ENCODE measurements around the gene HDGF.

DNA sequence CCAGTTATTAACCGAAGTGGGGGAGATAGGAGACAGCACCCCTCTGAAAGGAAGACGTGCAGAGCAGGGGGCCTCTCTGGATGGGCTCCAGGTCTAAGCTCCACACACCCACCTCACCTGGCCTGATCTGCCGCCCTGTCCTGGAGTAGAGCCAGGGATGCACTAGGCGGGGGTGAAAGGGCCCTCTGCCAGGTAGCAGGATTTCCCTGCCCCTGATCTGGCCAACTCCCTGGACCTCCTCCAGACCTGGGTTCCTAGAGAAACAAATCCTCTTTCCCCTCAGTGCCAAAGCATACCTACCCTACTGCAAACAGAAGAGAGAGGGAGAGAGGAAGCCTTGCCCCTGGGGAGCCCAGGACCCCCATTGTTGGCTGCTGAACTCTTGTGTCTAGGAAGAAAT, 48.1 kb downstream of the HDGF start:
- TF ChIP-seq, protein P1, sequence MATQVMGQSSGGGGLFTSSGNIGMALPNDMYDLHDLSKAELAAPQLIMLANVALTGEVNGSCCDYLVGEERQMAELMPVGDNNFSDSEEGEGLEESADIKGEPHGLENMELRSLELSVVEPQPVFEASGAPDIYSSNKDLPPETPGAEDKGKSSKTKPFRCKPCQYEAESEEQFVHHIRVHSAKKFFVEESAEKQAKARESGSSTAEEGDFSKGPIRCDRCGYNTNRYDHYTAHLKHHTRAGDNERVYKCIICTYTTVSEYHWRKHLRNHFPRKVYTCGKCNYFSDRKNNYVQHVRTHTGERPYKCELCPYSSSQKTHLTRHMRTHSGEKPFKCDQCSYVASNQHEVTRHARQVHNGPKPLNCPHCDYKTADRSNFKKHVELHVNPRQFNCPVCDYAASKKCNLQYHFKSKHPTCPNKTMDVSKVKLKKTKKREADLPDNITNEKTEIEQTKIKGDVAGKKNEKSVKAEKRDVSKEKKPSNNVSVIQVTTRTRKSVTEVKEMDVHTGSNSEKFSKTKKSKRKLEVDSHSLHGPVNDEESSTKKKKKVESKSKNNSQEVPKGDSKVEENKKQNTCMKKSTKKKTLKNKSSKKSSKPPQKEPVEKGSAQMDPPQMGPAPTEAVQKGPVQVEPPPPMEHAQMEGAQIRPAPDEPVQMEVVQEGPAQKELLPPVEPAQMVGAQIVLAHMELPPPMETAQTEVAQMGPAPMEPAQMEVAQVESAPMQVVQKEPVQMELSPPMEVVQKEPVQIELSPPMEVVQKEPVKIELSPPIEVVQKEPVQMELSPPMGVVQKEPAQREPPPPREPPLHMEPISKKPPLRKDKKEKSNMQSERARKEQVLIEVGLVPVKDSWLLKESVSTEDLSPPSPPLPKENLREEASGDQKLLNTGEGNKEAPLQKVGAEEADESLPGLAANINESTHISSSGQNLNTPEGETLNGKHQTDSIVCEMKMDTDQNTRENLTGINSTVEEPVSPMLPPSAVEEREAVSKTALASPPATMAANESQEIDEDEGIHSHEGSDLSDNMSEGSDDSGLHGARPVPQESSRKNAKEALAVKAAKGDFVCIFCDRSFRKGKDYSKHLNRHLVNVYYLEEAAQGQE (IDR thresholded peaks at IDR 0.05; ENCODE audit: insufficient read depth in 1 of 2, low read depth in 2 of 2, low read length in 1 of 2) = no peak
- TF ChIP-seq, protein P2, sequence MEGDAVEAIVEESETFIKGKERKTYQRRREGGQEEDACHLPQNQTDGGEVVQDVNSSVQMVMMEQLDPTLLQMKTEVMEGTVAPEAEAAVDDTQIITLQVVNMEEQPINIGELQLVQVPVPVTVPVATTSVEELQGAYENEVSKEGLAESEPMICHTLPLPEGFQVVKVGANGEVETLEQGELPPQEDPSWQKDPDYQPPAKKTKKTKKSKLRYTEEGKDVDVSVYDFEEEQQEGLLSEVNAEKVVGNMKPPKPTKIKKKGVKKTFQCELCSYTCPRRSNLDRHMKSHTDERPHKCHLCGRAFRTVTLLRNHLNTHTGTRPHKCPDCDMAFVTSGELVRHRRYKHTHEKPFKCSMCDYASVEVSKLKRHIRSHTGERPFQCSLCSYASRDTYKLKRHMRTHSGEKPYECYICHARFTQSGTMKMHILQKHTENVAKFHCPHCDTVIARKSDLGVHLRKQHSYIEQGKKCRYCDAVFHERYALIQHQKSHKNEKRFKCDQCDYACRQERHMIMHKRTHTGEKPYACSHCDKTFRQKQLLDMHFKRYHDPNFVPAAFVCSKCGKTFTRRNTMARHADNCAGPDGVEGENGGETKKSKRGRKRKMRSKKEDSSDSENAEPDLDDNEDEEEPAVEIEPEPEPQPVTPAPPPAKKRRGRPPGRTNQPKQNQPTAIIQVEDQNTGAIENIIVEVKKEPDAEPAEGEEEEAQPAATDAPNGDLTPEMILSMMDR (IDR thresholded peaks at IDR 0.05) = no peak
